HPDE6-E6E7 (cell line): ENCODE data around the gene LRRC1.

Source experiments
- DNase-seq: peaks from one replicate; pipeline ENCODE4 v3.0.0; 2011; ENCODE audit warnings: missing footprints; ENCODE audit errors: extremely low spot score

Gene LRRC1

DNA sequence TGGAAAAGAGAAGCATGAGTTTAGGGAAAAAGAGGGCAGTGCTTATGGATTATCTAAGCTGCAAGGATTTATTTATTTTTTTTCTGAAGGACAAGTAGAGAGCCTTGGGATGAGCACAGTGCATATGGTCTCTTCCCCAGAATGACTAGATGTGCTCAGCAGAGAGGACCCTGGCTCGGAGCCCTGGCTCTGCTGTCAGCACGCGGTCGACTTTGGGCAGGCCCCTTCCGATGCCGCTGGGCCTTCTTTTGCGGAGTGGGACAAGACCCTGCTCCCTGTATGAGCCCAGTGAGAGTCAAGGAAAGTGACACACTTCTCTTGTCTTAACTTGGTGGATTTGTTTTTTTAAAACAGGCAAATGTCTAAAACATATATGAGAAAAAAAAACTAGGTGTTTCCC is 51.4 kb downstream of the LRRC1 start:
- no peak for DNase-seq

DNA sequence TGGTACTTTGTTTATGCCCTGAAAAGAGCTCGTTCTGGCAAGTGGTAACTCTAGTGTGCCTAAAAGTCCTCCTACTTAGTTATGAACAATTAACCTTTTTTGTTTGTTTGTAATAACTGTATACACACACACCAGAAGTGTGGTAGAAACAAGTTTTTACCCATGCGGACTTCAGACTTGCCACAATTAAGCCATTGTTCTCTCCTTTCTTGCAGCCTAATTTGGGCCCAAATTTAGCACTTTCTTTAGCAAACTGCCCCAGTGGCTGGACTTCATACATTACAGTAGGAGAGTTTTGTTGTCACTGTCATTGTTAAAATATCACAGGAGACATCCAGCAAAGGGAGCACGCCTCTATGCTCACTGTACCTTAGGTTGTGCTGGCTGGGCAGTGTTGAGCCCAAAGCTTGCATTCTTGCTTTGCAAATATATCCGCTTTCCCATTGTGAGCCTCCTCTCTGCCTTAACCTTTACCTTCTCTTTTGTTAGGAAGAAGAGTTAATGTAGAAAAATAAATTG is 53.0 kb downstream of the LRRC1 start:
- no peak for DNase-seq

DNA sequence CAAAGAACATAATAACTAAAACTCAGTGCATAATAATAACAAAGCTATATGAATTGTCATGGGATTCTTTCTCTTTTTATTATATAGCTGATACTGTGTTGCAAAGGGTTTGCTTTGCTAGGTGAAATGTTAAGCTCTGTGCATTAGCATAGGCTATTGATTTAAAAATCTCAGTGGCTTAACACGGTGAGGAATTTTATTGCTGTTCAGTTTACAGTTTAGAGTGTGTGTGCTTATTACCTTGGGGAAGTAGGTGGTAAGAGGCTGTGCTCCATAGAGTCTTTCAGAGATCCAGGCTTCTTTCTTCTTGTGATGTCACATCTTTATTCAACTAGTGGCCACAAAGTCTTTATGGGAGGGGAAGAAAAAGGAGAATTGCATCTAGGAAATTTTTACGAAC is 55.7 kb downstream of the LRRC1 start:
- no peak for DNase-seq

DNA sequence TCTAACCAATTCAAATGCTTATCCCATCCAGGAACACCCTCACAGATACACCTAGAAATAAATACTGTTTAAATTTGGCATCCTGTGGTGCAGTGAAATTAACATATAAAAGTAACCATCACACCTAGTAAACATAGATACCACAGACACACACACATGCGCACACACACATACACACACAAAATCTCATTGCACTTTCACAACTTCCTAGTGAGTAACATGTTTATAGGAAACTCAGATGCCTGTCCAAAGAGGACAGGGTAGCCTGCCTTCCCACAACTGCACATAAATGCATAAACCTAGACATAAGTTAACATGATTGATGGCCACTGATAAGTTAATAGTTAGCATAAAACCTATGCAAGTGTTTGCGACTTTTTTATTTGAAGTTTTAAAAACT is 56.8 kb downstream of the LRRC1 start:
- no peak for DNase-seq

DNA sequence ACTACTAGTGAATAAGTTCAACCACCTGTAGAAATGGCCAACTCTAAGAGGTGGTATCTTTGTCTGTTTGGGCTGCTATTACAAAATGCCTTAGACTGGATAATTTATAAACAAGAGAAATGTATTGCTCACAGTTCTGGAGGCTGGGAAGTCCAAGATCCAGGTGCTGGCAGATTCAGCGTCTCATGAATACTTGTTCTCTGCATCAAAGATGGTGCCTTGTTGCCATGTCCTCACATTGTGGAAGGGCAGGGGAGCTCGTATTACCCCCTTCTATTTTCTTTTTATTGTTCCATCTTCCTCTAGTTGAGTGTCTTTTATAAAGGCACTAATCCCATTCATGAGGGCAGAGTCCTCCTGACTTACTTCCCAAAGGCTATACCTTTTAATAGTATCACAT is 58.0 kb downstream of the LRRC1 start:
- no peak for DNase-seq

DNA sequence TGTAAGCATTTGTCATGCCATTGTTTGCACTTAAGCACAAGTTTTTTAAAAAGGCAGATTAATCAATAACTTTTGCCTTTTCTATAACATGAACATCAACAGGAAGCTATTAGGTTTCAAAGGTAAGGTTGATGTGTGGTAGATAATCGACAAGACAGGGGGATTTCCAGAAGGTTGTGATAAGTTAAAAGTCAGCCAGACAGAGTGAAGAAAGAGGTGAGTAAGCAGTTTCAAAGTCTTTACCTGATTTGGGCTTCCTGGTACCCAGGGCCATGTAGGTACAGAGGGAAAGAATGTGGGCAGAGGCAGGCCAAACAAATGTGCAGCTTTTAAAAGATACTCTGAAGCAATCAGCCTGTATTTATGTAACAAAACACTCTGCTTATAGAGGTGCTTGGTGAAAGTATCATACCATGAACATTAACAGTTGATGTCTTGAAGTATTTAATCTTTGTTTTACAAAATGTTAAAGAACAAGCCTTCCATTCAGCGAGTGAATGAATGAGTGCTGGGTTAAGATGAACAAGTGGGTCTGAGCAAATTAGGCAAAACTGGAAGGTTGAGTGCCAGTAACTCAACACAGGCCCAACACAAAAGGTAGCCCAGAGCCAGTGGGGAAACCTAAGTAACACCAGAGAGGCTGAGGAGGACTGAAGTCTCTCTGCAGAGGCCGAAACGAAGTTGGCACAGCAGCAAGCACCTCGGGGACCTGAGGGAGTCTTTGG is 60.2 kb downstream of the LRRC1 start:
- no peak for DNase-seq

DNA sequence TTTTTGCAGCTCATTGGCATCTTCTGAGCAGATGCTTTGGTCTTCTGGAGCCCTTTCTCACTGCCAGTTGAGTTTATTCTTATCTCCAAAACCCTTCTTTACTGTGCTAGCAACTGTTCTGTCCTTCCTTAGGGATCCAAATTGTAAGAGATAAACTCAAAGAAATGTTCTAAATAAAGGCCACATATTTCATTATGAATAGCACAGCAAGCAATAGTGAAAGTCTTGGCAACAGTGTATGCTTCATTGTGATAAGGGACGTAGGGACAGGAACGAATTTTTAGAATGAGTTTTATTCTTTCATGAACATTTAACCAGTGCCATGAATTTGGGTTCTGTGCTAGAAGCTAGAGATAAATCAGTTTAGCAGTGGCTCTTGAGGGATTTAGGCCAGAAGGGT is 61.1 kb downstream of the LRRC1 start:
- DNase-seq, result no peak

DNA sequence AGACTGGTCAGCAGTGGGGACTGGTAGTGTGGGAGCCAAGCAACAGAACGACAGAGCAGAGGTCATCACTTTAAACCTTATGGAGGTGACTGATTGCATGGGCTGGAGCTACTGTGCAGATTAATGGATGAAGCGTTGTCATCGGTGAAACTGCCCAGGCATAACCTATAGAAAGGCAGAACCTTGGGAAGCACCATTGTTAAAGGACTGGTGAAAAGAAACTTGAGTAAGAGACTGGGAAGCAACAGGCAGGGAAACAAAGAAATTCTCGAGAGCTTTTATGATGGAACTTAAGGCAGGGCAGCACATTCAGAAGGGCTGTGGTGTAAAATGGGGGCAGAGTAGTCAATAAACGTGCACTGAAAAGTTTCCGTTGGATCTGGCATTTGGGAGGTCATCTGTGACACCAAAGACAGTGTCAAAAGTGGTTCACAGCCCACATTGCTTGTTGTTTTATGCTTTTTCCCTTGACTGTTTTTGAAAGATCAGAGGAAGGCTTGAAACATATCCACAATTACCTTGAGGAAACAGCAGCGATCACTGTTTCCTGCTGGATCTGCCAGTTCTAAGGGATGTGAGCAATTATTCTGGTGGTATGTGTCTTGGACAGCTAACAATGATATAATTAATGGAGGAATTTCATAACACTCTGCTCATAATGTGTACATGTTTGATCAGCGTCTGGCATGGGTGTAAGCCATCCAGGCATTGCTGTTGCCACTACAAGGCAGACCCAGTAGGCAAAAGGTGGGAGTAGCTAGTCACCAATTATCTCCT is 62.7 kb downstream of the LRRC1 start:
- no peak for DNase-seq

DNA sequence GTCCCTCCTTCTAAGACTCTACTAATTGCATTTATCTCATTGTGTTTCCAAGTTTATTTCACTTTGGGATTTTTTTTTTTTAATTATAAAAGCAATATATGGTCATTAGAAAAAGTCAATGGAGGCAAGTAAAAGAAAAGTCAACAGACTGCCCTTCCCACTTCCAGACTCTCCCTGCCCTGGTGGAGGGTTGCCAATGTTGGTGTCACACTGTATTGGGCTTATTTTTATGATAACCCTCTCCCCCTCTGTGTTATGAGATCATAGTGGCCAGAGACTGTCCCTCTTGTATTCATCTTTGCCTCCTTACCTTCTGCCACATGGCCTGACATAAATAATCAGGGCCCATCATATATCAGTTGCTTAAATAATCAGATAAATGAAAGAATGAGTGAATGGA is 63.4 kb downstream of the LRRC1 start:
- no peak for DNase-seq

DNA sequence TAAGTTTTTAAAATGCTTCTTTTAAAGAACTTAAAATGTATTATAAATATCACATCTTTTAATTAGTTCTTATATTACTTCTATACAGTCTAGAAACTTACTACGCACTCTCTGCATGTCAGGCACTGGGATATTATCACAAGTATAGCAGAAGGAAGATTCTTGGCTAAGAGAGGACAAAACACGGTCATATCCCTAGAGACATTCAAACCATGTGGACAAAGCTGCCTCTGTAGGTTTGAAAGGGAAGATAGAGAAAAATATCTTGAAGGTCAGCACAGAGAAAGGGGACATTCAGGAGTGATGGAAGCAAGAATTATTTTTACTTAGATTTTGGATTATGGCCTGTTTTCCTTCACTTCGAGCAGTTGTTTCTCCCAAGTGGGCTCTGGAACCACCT is 64.1 kb downstream of the LRRC1 start:
- DNase-seq, result no peak

DNA sequence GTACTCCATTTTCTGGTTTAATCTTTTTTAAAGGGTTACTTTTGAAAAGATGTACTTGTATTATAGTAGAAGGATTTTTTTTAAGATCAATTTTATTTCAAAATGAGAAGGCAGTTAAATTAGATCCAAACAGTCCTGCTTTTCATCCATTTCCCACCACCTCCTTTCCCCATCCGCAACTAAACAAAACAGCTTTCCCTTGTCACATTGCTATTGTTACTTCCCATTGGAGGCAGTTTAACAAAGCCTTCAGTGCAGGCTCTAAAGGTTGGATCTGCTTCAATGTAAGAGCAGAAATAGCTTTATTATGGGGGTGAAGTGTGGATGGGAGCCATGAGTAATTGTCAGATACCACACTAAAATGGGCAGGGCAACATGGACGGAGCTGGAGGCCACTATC is 65.7 kb downstream of the LRRC1 start:
- no peak for DNase-seq

DNA sequence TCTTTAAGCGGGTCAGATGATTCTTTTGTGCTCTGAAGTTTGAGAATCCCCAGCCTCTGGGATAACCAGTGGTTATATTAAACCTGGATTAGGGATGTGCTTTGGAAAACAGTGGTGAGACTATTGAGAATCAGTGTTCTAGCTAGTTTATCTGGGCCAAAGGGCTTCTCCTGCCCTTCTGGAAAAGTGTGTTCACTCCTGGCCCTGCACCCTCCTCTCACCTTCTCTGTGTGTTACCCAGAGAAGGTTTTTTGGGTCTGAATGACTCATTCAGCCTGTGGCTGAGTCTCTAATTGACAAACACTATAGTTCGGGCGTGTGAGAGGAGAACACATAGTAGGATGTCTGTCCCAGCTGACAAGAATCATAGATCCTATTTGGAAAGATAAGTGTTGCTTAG is 66.7 kb downstream of the LRRC1 start:
- no peak for DNase-seq

DNA sequence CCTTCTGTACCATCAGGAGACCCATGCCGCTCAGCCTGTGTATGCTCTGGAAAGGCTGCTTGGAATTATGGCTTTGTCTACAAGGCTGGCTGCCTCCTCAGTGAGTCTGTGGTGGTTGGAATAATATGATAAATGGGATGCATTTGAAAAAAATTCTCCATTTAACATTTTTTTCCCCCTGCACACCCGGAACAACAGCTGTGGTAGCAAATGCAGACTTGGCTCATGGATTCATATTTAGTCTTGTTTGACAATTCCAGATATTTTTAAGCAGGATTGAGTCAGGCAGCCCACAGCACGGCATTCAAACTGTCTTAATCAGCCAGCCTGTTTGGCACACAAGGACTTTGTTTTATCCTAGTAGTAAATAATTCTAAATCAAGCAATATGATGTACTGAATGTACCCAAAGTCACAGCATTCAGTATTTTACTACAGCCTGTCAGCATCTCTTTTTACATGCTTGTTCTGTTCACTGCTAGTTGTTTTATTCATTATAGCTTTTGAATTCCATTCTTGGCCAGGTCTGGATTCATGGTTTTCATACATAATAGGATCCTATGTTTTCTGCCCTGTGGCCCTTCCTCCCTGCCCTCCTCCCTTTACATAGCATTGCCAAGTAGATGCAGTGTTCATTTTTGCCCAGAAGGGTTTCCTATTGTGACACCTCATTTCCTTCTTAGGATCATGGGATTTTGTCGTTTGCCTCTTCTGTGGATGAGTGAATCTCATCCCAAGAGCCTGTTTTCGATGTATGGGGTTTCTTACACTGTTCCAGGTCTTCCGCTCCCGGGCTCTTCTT is 68.1 kb downstream of the LRRC1 start:
- no peak for DNase-seq

DNA sequence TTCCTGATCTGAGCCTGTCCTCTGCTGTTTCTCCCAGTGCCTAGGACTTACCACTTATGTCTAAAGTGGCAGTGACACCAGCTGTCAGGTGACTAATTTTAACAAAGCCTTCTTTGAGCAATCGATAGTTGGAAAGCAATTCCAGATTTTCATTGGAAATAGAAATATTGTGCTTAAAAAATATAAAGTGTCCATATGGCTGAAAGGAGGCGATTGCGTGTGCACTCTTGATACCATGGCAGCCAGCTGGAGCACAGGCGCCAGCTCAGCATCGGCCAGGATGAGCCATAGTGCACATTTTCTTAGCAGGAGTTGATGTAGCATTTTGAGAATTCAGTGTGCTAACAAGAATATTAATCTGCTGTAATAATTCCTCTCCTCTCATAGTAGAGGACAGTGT is 70.0 kb downstream of the LRRC1 start:
- DNase-seq, result no peak

DNA sequence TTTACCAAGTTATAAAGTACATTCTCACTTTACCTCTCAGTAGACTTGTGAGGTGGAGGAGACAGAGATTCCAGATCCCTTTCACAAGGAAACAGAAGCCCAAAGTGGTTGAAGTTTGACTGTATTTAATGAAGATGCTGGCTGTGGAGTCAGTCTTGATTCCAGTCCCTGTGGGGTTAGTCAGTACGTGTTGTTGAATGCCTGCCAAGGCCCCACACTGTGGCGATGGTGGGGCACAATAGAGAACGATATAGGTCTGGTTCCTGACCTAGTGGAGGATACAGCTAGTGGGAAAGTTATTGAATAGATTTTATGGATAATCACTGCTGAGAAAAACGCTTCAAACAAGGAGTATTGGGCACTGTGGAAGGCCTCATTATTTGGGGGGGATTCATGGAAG is 71.4 kb downstream of the LRRC1 start:
- DNase-seq, result no peak

DNA sequence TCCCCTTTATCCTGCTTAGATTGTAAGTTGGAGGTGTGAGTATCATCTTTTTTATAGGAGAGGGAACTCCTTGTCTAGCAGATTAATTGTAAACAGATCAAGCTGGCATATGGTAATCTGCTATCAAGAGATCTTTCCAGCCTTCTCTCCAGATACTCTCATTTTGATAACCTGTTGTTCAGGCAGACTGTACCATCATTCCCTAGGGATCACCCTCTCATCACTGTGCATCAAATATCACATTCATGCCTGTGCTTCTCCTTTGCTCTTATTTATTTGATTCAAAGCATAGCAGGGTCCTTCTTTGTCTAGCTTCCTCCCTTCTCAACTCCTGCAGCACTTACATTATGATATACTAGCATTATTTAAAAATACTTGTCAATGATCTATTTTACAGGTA is 73.8 kb downstream of the LRRC1 start:
- DNase-seq, result no peak

DNA sequence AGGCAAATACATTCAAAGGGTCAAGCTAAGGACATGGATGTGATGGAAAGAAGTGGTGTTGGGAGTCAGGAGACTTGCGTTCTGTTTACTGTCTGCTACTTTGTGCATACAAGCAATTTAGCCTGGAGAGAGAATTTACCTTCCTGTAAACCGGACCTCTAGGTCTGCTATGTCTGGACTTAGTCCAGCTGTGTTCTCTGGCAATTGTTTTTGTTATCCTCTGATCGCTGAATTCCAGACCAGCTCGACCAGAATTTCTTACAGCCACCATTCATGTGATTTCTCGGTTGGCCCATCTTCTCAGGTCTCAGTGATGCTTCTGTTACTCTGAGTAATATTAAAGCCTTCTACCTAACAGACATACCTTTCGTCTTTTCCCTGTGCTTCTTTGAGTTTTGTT is 75.2 kb downstream of the LRRC1 start:
- no peak for DNase-seq

DNA sequence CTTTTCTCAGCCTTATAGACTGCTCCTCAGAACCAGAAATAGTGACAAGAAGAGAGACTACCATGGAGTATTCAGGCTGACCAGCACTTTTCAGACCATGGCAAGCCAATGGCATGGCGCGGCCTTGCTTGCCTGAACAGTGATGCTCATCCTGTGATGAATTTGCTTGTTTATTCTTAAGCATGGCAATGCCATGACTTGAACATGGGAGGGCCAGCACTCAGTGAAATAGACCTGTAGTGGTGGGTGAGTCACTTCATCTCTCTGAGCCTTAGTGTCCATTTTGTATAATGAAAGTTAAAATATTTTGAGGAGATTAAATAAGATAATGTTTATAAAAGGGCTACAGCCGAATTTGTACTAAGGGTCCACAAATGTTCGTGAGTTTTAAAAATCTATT is 79.1 kb downstream of the LRRC1 start:
- no peak for DNase-seq

DNA sequence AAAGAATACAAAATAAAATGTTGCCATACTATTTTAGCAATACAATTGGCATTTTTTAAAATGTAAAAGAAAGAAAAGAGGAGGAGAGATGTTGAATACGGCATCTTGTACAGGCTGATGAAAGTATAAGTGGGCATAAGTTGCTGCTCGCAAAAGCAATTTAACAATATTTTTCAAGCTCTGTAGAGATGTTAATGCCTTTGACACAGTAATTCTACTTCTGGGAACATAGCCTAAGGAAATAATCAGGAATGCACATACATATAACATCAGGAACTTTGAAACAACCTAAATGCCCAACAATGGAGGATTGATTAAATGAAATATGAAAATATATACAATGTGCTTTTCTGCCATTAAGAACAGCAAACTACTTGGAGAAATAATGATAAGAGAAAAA is 80.2 kb downstream of the LRRC1 start:
- DNase-seq, result no peak

DNA sequence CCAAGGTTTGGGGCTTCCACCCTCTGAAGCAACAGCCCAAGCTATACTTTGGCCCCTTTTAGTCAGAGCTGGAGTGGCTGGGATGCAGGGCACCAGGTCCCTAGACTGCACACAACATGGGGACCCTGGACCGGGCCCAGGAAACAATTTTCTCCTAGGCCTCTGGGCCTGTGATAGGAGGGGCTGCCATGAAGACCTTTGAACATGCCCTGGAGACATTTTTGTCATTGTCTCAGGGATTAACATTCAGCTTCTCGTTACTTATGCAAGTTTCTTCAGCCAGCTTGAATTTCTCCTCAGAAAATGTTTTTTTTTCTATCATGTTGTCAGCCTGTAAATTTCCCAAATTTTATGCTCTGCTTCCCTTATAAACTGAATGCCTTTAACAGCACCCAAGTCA is 82.3 kb downstream of the LRRC1 start:
- DNase-seq, result no peak

DNA sequence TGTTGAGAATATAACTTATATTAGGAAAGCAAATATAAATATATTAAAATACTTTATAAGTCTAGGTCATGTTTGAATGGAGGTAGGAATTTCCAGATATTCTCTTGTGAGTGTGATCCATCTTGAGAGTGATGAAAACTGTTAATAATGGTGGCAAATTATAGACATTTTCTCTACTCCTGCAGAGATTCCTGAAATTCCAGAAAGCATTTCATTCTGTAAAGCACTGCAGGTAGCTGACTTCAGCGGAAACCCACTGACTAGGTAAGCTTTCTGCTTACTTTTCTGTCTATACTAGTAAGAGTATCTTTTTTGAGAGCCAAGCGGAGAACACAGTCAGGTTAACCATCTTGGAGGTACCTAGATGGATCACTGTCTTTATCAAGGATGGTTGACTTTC is 84.0 kb downstream of the LRRC1 start:
- no peak for DNase-seq

DNA sequence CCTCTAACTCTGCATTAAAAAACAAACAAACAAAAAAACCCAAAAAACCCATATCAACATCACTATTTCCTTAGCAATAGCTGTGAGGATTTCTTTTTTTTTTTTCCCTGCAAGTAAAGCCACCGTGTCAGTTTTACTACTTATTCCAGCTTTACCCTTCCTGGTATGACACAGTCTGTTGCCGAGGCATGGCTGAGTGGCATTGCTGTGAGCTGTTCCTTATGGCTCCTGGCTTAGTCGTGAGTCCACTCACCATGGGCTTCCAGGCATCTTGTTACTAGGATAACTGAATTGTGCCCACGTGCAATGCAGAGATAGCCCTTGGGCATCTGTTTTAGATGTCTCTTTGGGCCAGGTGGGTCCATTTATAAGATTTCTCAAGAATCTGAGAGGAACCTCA is 84.8 kb downstream of the LRRC1 start:
- no peak for DNase-seq

DNA sequence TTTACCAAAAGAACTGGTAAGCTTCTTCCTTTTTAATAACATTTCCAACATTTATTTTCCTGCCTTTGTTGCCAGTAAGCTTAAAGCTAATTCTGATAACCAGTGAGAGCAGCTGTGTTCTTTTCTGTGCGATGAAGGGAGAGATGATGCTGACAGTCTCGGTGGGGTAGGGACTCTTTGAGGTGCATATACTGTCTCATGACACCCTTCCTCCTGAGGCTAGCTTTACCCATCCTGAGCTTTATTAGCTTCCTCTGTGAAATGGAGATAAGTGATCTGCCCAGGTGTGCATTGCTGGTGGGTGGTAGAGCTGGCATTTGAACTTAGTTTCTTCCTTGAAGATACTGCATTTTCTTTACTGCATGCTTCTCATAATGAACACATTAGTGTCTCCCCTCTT is 92.5 kb downstream of the LRRC1 start:
- DNase-seq, result no peak
